Endothelial cell of umbilical vein (primary cell): ENCODE data around the gene IFNGR1. TPM values are rescaled to one million over a fixed set of nuclear protein-coding genes. Genes with fewer than 3 reads are reported as not detected.

Experiments
- BruUV-seq: library from RNA; stranded (reverse); fragments of 400-500 nt; replicated peaks from 2 replicates; lab custom pipeline; 2021; lab: Mats Ljungman, UMichigan
- CTCF ChIA-PET: fragments of 300-600, 350-600 bp; sonication (Branson Sonifier 250); formaldehyde crosslinking; loops from one replicate; lab custom pipeline; 2021; ENCODE audit warnings: antibody characterized with exemption, inconsistent platforms; lab: Charles Lee
- POLR2A ChIA-PET: fragments of 300-600, 350-600 bp; sonication (Branson Sonifier 250); formaldehyde crosslinking; loops from one replicate; lab custom pipeline; 2021; ENCODE audit warnings: antibody characterized with exemption, inconsistent platforms; lab: Charles Lee
- DNase-seq: peaks from one replicate; pipeline ENCODE4 v3.0.0-alpha.2; 2011; ENCODE audit warnings: low read depth, low spot score
- FAIRE-seq: peaks from 2 replicates; lab custom pipeline; 2011; peaks lifted over from hg19 to GRCh38; lab: Jason Lieb, UNC
- H2AFZ ChIP-seq: 2 replicates; pipeline ENCODE4 v1.6.0; 2012; ENCODE audit warnings: low read depth, low read length, control low read depth, inconsistent platforms
- H3K27ac ChIP-seq: 2 replicates; pipeline ENCODE4 v1.5.1; 2011; ENCODE audit warnings: low read depth, mild to moderate bottlenecking, control low read depth, low read length, moderate library complexity; ENCODE audit not compliant: insufficient read depth
- H3K27me3 ChIP-seq, 2 experiments: 2 replicates each; pipeline versions ENCODE4 v1.6.0 to v1.6.1; 2011; ENCODE audit warnings: low read length in 2 of 2, mixed read lengths in 1 of 2; ENCODE audit not compliant: control insufficient read depth in 2 of 2, insufficient read depth in 2 of 2
- H3K36me3 ChIP-seq, 2 experiments: 2 replicates in 1 of 2; 3 replicates in 1 of 2; pipeline ENCODE4 v1.5.1; 2011; ENCODE audit warnings: low read length in 2 of 2, mild to moderate bottlenecking in 1 of 2, moderate library complexity in 1 of 2; ENCODE audit not compliant: control insufficient read depth in 2 of 2, insufficient read depth in 2 of 2; ENCODE audit errors: extremely low read depth in 1 of 2
- H3K4me1 ChIP-seq: 3 replicates; pipeline ENCODE4 v1.5.1; 2011; ENCODE audit warnings: mild to moderate bottlenecking, low read length; ENCODE audit not compliant: control insufficient read depth, insufficient read depth; ENCODE audit errors: extremely low read depth
- H3K4me2 ChIP-seq: 2 replicates; pipeline ENCODE4 v1.6.1; 2011; ENCODE audit warnings: low read length, control low read depth, mixed read lengths; ENCODE audit not compliant: insufficient read depth
- H3K4me3 ChIP-seq, 3 experiments: fragments of 200-600 bp in 1 of 3; sonication (generic), shearing (Covaris generic) in 1 of 3; replicated peaks in 1 of 3; 2 replicates each; pipeline ENCODE4 v1.5.1; 2011 to 2016; ENCODE audit warnings: control low read depth in 3 of 3, low read length in 3 of 3, mild to moderate bottlenecking in 2 of 3, inconsistent platforms in 1 of 3, low read depth in 1 of 3, moderate library complexity in 1 of 3; ENCODE audit not compliant: insufficient read depth in 1 of 3
- H3K79me2 ChIP-seq: 2 replicates; pipeline ENCODE4 v1.6.0; 2012; ENCODE audit warnings: low read length, inconsistent platforms; ENCODE audit not compliant: control insufficient read depth, insufficient read depth
- H3K9ac ChIP-seq: replicated peaks from 2 replicates; pipeline ENCODE3; 2011; ENCODE audit warnings: low read length, control low read depth; ENCODE audit not compliant: insufficient read depth; ENCODE audit errors: extremely low read depth
- H3K9me1 ChIP-seq: replicated peaks from 3 replicates; pipeline ENCODE4 v1.6.0; 2011; ENCODE audit warnings: mild to moderate bottlenecking, low read length; ENCODE audit not compliant: control insufficient read depth, insufficient read depth; ENCODE audit errors: extremely low read depth
- H3K9me3 ChIP-seq: replicated peaks from 2 replicates; pipeline ENCODE4 v1.5.1; 2012; ENCODE audit warnings: low read length, inconsistent platforms; ENCODE audit not compliant: control insufficient read depth, insufficient read depth
- H4K20me1 ChIP-seq: replicated peaks from 2 replicates; pipeline ENCODE3; 2011; ENCODE audit warnings: mild to moderate bottlenecking, low read length; ENCODE audit not compliant: control insufficient read depth, insufficient read depth; ENCODE audit errors: extremely low read depth
- CTCF ChIP-seq, 2 donors: IDR thresholded peaks; 1 replicate in 1 of 2; 2 replicates in 1 of 2; pipeline ENCODE4 v1.5.1; 2011; ENCODE audit warnings: low read length in 2 of 2, mild to moderate bottlenecking in 2 of 2, moderate library complexity in 2 of 2, control low read depth in 1 of 2, inconsistent platforms in 1 of 2, low read depth in 1 of 2; ENCODE audit not compliant: insufficient read depth in 1 of 2; ENCODE audit errors: extremely low read depth in 1 of 2
- EZH2 ChIP-seq: IDR thresholded peaks from 2 replicates; pipeline ENCODE4 v1.6.1; 2012; ENCODE audit warnings: borderline replicate concordance, low read depth, mild to moderate bottlenecking, moderate library complexity, low read length, inconsistent platforms; ENCODE audit not compliant: severe bottlenecking
- FOS ChIP-seq: IDR thresholded peaks from 2 replicates; pipeline ENCODE4 v1.6.1; 2011; ENCODE audit warnings: mild to moderate bottlenecking, low read length, moderate library complexity, borderline replicate concordance; ENCODE audit not compliant: insufficient read depth
- GATA2 ChIP-seq: IDR thresholded peaks from 2 replicates; pipeline ENCODE4 v1.7.0; 2011; ENCODE audit warnings: low read depth, mild to moderate bottlenecking, moderate library complexity, mixed read lengths, low read length; ENCODE audit not compliant: insufficient read length, insufficient read depth
- JUN ChIP-seq: IDR thresholded peaks from 2 replicates; pipeline ENCODE4 v1.6.1; 2011; ENCODE audit warnings: borderline replicate concordance, low read depth; ENCODE audit not compliant: insufficient read length, insufficient read depth
- MAX ChIP-seq: IDR thresholded peaks from 2 replicates; pipeline ENCODE4 v1.6.1; 2011; ENCODE audit not compliant: insufficient read depth, insufficient read length
- MYC ChIP-seq: IDR thresholded peaks from one replicate; pipeline ENCODE4 v1.6.1; 2011; ENCODE audit warnings: mild to moderate bottlenecking, low read depth, low read length
- POLR2A ChIP-seq: IDR thresholded peaks from 2 replicates; pipeline ENCODE4 v1.6.1; 2012; ENCODE audit warnings: low read depth, mild to moderate bottlenecking, control low read depth, low read length
- POLR2AphosphoS5 ChIP-seq: IDR thresholded peaks from 2 replicates; pipeline ENCODE4 v1.6.1; 2012; ENCODE audit warnings: low read depth, mild to moderate bottlenecking, control low read depth, low read length, moderate library complexity; ENCODE audit not compliant: insufficient read depth
- dilution Hi-C: fragments of 300-500 bp; cut with MboI; formaldehyde crosslinking; loops from one replicate; pipeline ENCODE4 v1.15.0; 2019; ENCODE audit warnings: low sequenced_read_pairs; ENCODE audit not compliant: extremely low pct_ligation_motif_present
- intact Hi-C: fragments of 100-400 bp; cut with micrococcal nuclease; formaldehyde crosslinking; loops from one replicate; pipeline ENCODE4 v1.10.0; 2022
- polyA plus RNA-seq, 4 experiments: library from polyadenylated mRNA; depleted of rRNA in 3 of 4; stranded (reverse) in 3 of 4; unstranded in 1 of 4; fragments of >200 nt; gene quantifications; 2 replicates each; pipeline versions ENCODE4 v1.2.1 to v1.2.3, GENCODE V29; 2011 to 2012; ENCODE audit warnings: missing spikeins in 1 of 4
- total RNA-seq: library from RNA; stranded (reverse); gene quantifications from 2 replicates; pipeline ENCODE4 v1.2.3, GENCODE V29; 2021

IFNGR1 gene
- total and polyA plus RNA-seq, 2 donors (not counting 3 experiments of a cell fraction or from before 2014, with no cell fraction given), result 19.1 to 31.2 TPM

DNA sequence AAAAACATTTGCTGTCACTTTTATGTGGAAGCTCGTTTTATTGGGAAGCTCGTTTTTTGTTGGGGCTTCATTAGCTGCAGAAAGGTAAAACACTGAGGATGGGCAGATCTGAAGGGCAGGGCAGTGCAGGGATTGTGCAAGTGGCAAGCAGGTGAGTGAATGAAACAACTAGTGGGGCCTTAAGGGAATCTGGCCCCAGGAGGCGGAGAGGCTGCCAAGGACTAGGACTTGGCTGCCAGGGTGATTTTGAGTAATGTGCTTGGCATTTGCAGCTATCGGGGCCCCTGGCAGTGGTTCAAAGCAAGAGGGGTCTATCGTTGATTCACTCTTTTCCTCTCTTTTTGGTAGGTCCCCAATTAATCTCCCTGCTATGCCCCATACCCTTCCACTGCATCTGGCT, 57.2 kb downstream of the IFNGR1 start:
- TF ChIP-seq POLR2AphosphoS5 (no peak), MYC (no peak), MAX (no peak), JUN (no peak), CTCF (IDR thresholded peaks at IDR 0.05; ENCODE audit: extremely low read depth in 1 of 2, insufficient read depth in 1 of 2, low read depth in 1 of 2, low read length in 2 of 2) (no peak), EZH2 (no peak), FOS (no peak), POLR2A (no peak), GATA2 (no peak)
- no peaks in the 10 kb centered on the region for H4K20me1 ChIP-seq
- no peaks in the 10 kb centered on the region for H3K4me1 ChIP-seq
- H3K4me3 ChIP-seq, result no peak overlapping the region
- intact Hi-C loops, result no loop called here
- no peak overlapping the region for H2AFZ ChIP-seq
- BruUV-seq, result no TSS peak
- peaks cover 0 to 3% of the 10 kb centered on the region in 2 experiments for H3K27me3 ChIP-seq
- H3K9me1 ChIP-seq, result no peaks in the 10 kb centered on the region
- CTCF ChIA-PET, result no interaction called here
- H3K9me3 ChIP-seq, result no peaks in the 10 kb centered on the region
- no peak overlapping the region for H3K27ac ChIP-seq
- no peak overlapping the region for H3K9ac ChIP-seq
- no peak for DNase-seq
- no peak for FAIRE-seq
- no peak overlapping the region for H3K4me2 ChIP-seq
- no peaks in the 10 kb centered on the region for H3K79me2 ChIP-seq
- no peaks in the 10 kb centered on the region for H3K36me3 ChIP-seq
- POLR2A ChIA-PET, result no interaction called here
- dilution Hi-C loops, result no loop called here
